MCF 10A (cell line): Measurements from ENCODE around the gene GSTO2. TPM values are rescaled to one million over a fixed set of nuclear protein-coding genes. Genes with fewer than 3 reads are reported as not detected.

ENCODE experiments used
- BruUV-seq: library from RNA; stranded (reverse); fragments of 400-500 nt; replicated peaks from 2 replicates; lab custom pipeline; 2021; lab: Mats Ljungman, UMichigan
- CTCF ChIA-PET: fragments of 300-600 bp; sonication (Branson Sonifier 250); formaldehyde crosslinking; extraction: SDS; loops from one replicate; lab custom pipeline; 2021; ENCODE audit warnings: antibody characterized with exemption, inconsistent platforms; lab: Yijun Ruan, JAX
- POLR2A ChIA-PET: fragments of 300-600, 350-650 bp; sonication (Branson Sonifier 250); formaldehyde crosslinking; extraction: SDS; loops from one replicate; lab custom pipeline; 2020; ENCODE audit warnings: antibody characterized with exemption, inconsistent platforms; lab: Yijun Ruan, JAX
- DNase-seq: peaks from one replicate; pipeline ENCODE4 v3.0.0-alpha.2; 2018; ENCODE audit not compliant: unreplicated experiment
- H3K27ac Mint-ChIP-seq: one replicate; pipeline ENCODE4 v1.8.0; 2022; ENCODE audit warnings: mild to moderate bottlenecking, low read depth, mixed read lengths; ENCODE audit not compliant: unreplicated experiment
- H3K27me3 Mint-ChIP-seq: one replicate; pipeline ENCODE4 v1.8.0; 2022; ENCODE audit warnings: mixed read lengths; ENCODE audit not compliant: insufficient read depth, unreplicated experiment
- H3K36me3 Mint-ChIP-seq: one replicate; pipeline ENCODE4 v1.8.0; 2022; ENCODE audit warnings: mild to moderate bottlenecking, moderate library complexity, mixed read lengths; ENCODE audit not compliant: insufficient read depth, unreplicated experiment
- H3K4me1 Mint-ChIP-seq: one replicate; pipeline ENCODE4 v1.8.0; 2022; ENCODE audit warnings: mixed read lengths; ENCODE audit not compliant: insufficient read depth, unreplicated experiment
- H3K4me3 Mint-ChIP-seq: one replicate; pipeline ENCODE4 v1.8.0; 2022; ENCODE audit warnings: mild to moderate bottlenecking, moderate library complexity, mixed read lengths; ENCODE audit not compliant: unreplicated experiment
- H3K9me3 Mint-ChIP-seq: one replicate; pipeline ENCODE4 v1.8.0; 2022; ENCODE audit warnings: mixed read lengths; ENCODE audit not compliant: unreplicated experiment
- intact Hi-C: fragments of 100-400 bp; cut with micrococcal nuclease; formaldehyde crosslinking; loops from 2 replicates; pipeline ENCODE4 v1.14.1; 2022
- total RNA-seq: library from RNA; stranded (reverse); gene quantifications from 2 replicates; pipeline ENCODE4 v1.2.3, GENCODE V29; 2022
- TF ChIP-seq, protein P1 (sequence below): fragments of 200-600 bp; IDR thresholded peaks from one replicate; pipeline ENCODE4 v1.8.0; 2022; ENCODE audit warnings: antibody characterized with exemption, mild to moderate bottlenecking; ENCODE audit not compliant: unreplicated experiment

GSTO2 gene
- total RNA-seq, 1 experiment from 2014 or later = 40.9 TPM

DNA sequence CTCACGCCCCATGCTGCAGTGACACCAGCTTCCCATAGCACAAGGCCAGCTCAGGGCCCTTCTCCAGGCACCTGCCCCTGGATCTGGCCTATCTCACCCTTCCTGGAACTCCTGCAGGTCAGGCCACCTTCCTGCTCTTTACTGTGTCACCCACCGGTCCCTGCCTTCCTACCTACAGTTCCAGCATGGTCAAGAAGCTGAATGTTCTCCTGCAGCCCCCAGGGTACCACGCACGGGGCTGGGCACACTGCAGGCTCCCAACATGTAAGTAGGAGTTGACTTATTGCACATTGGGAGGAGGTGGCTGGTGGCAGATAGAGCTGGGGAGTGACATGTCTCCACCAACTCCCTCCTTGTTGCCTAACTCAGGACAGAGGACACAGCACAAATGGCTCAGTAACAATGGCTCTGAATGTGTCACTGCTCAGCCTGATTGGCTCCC is 54.8 kb downstream of the GSTO2 start:
- ChIA-PET POLR2A (interaction anchor here (8.5 kb wide), 1 partner anchor 13 kb away, joined by 146 read pairs; the partner anchor contains the start of gene ITPRIP), CTCF (interaction anchor here (1.0 to 1.7 kb wide), 5 partner anchors 13 to 50 kb away, joined by 4 to 6 read pairs (median 5); no protein-coding TSS in a partner anchor)
- Mint-ChIP-seq H3K4me3 (peak overlapping the region; percentile 28), H3K9me3 (no peaks in the 10 kb centered on the region), H3K27me3 (no peaks in the 10 kb centered on the region), H3K4me1 (peaks cover 75% of the 10 kb centered on the region), H3K36me3 (peaks cover 28% of the 10 kb centered on the region), H3K27ac (peak overlapping the region; percentile 95)
- no peak for DNase-seq
- TF ChIP-seq, protein P1, sequence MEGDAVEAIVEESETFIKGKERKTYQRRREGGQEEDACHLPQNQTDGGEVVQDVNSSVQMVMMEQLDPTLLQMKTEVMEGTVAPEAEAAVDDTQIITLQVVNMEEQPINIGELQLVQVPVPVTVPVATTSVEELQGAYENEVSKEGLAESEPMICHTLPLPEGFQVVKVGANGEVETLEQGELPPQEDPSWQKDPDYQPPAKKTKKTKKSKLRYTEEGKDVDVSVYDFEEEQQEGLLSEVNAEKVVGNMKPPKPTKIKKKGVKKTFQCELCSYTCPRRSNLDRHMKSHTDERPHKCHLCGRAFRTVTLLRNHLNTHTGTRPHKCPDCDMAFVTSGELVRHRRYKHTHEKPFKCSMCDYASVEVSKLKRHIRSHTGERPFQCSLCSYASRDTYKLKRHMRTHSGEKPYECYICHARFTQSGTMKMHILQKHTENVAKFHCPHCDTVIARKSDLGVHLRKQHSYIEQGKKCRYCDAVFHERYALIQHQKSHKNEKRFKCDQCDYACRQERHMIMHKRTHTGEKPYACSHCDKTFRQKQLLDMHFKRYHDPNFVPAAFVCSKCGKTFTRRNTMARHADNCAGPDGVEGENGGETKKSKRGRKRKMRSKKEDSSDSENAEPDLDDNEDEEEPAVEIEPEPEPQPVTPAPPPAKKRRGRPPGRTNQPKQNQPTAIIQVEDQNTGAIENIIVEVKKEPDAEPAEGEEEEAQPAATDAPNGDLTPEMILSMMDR = no peak
- BruUV-seq = no TSS peak
- intact Hi-C loops = no loop called here

DNA sequence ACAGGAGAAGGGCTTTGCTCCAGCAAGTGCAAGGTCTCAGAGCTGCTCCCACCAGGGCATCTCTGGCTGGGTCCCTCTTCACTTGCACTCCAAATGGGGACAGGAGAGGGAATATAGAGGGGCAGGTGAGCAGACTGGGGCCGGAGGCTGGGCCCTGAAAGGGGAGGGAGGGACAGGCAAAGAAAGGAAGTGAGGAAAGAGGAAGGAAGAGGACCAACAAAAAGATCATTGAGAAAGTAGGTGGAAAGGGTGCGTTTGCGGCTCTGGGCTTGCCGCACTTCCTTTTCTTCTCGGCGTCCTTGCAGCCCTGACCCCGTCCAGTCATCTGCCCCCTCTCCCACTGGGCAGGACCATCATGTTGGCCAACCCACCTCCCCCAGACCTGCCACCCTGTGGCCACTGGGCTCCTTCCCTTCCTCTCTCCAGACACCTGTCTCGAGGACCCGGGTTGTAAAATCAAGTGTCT is 55.3 kb downstream of the GSTO2 start:
- Mint-ChIP-seq H3K4me3 (no peak overlapping the region), H3K4me1 (peaks cover 75% of the 10 kb centered on the region), H3K27me3 (no peaks in the 10 kb centered on the region), H3K36me3 (peaks cover 28% of the 10 kb centered on the region), H3K9me3 (no peaks in the 10 kb centered on the region), H3K27ac (peak overlapping the region; percentile 95)
- no TSS peak for BruUV-seq
- TF ChIP-seq, protein P1 = no peak
- POLR2A ChIA-PET = interaction anchor here (1.0 to 8.5 kb wide), 2 partner anchors 13 to 29 kb away, joined by 3 to 146 read pairs; partner anchors contain the start of genes CFAP58 and ITPRIP
- CTCF ChIA-PET = interaction anchor here (0.6 to 1.7 kb wide), 5 partner anchors 12 to 32 kb away, joined by 3 to 6 read pairs (median 4); no protein-coding TSS in a partner anchor
- intact Hi-C loops = no loop called here
- DNase-seq = no peak

DNA sequence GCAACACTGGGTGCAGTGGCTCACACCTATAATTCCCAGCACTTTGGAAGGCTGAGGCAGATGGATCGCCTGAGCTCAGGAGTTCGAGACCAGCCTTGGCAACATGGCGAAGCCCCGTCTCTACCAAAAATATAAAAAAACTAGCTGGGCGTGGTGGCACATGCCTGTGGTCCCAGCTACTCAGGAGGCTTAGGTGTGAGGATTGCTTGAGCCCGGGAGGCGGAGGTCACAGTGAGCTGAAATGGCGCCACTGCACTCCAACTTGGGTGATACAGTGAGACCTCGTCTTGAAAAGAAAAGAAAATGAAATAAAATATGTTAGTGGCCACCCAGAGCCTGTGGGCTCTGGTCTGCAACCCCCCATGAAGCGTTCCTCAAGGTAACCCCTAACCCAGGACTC is 55.9 kb downstream of the GSTO2 start:
- BruUV-seq = no TSS peak
- TF ChIP-seq, protein P1 = no peak
- intact Hi-C loops = no loop called here
- no peaks in the 10 kb centered on the region for H3K27me3 Mint-ChIP-seq
- no peak for DNase-seq
- H3K4me3 Mint-ChIP-seq = no peak overlapping the region
- POLR2A ChIA-PET = interaction anchor here (1.0 to 8.5 kb wide), 2 partner anchors 12 to 29 kb away, joined by 3 to 146 read pairs; partner anchors contain the start of genes CFAP58 and ITPRIP
- H3K36me3 Mint-ChIP-seq = peaks cover 28% of the 10 kb centered on the region
- H3K27ac Mint-ChIP-seq = peak overlapping the region; percentile 95
- CTCF ChIA-PET = interaction anchor here (0.6 to 1.7 kb wide), 4 partner anchors 12 to 34 kb away, joined by 3 to 6 read pairs (median 4); no protein-coding TSS in a partner anchor
- peaks cover 75% of the 10 kb centered on the region for H3K4me1 Mint-ChIP-seq
- H3K9me3 Mint-ChIP-seq = no peaks in the 10 kb centered on the region

DNA sequence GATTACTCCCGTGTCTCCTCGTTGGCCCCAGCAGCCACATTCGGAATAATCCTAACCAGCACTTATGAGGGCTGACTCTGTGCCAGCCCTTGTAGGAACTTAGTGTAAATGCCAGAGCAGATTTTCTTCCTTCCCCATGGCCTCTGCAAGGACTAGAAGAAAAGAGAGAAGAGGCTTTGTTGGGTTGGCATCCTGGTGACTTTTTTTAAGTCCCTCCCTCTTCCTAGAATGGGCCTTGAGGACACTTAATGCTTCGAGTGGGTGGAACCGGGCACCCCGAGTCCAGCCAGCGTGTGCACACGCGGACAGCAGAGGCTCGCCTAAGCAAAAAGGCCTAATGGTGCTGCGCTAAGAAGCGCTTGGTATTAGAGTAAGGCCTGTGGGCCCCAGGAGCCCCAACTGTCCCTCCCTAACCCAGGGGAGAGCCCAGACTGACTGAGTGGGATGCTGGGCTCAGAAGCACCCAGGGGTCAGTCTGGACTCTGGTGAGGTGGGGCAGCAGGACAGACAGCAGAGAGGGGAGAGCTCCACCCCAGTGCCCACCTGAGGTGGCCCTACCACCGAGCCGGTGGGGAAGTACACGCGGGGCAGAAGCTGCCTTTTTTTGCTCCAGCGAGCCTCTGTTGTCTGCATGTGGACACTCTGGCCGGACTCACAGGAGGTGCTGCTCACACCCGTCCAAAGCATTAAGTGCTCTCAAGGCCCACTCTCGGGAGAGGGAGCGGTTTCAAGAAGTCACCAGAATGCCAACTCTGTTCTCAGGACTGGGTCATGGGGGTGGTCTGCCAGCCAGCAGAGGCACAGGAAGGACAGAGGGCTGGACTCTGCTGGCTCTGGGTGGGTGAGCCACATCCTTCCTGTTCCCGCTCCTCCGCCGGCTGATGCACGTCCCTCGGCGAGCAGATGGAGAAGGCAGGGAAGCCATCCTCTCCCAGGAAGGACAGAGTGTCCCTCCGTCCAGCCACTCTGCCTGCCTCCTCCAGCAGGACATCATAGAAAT is 56.8 kb downstream of the GSTO2 start:
- TF ChIP-seq, protein P1 = no peak
- DNase-seq = no peak
- no peaks in the 10 kb centered on the region for H3K9me3 Mint-ChIP-seq
- intact Hi-C loops = no loop called here
- peaks cover 78% of the 10 kb centered on the region for H3K4me1 Mint-ChIP-seq
- POLR2A ChIA-PET = no interaction called here
- H3K27ac Mint-ChIP-seq = peak overlapping the region; percentile 95
- CTCF ChIA-PET = interaction anchor here (1.0 to 1.7 kb wide), 3 partner anchors 34 to 51 kb away, joined by 3 to 6 read pairs (median 5); no protein-coding TSS in a partner anchor
- BruUV-seq = no TSS peak
- no peaks in the 10 kb centered on the region for H3K27me3 Mint-ChIP-seq
- H3K4me3 Mint-ChIP-seq = no peak overlapping the region
- H3K36me3 Mint-ChIP-seq = peaks cover 28% of the 10 kb centered on the region
